Activated naive CD4-positive, alpha-beta T cell treated with anti-CD3 and anti-CD28 coated beads, Interleukin-2, amount 50 U/mL, for 72 hours (primary cell): ENCODE results near the gene ZNF296. TPM values are rescaled to one million over a fixed set of nuclear protein-coding genes. Genes with fewer than 3 reads are reported as not detected.
"Not testable (repeated sequence)": the region's sequence is repeated elsewhere in the genome, so short reads cannot be mapped to it uniquely, and the experiment has no call there.

Experiments used
- ATAC-seq, 2 donors: fragments of 150-1000 bp; cut with Tn5 transposase; 2 replicates each; pipeline ENCODE4 v1.10.0; 2021; ENCODE audit warnings: mild to moderate bottlenecking in 2 of 2, moderate library complexity in 2 of 2
- DNase-seq, 2 donors: peaks; one replicate each; pipeline ENCODE4 v3.0.0; 2021 to 2022; ENCODE audit warnings: low spot score in 2 of 2
- H3K27ac Mint-ChIP-seq, 2 donors: one replicate each; pipeline ENCODE4 v1.8.0; 2022; ENCODE audit warnings: mild to moderate bottlenecking in 2 of 2, mixed read lengths in 2 of 2
- H3K36me3 Mint-ChIP-seq, 2 donors: one replicate each; pipeline ENCODE4 v1.8.0; 2022; ENCODE audit warnings: mixed read lengths in 2 of 2
- H3K9me3 Mint-ChIP-seq, 2 donors: one replicate each; pipeline ENCODE4 v1.8.0; 2022; ENCODE audit warnings: mixed read lengths in 2 of 2
- total RNA-seq, 2 donors: library from RNA; stranded (reverse); gene quantifications; one replicate each; pipeline ENCODE4 v1.2.3, GENCODE V29; 2022

Gene ZNF296
- 1 to 10 TPM; 2.3 to 6.7 TPM for total RNA-seq

DNA sequence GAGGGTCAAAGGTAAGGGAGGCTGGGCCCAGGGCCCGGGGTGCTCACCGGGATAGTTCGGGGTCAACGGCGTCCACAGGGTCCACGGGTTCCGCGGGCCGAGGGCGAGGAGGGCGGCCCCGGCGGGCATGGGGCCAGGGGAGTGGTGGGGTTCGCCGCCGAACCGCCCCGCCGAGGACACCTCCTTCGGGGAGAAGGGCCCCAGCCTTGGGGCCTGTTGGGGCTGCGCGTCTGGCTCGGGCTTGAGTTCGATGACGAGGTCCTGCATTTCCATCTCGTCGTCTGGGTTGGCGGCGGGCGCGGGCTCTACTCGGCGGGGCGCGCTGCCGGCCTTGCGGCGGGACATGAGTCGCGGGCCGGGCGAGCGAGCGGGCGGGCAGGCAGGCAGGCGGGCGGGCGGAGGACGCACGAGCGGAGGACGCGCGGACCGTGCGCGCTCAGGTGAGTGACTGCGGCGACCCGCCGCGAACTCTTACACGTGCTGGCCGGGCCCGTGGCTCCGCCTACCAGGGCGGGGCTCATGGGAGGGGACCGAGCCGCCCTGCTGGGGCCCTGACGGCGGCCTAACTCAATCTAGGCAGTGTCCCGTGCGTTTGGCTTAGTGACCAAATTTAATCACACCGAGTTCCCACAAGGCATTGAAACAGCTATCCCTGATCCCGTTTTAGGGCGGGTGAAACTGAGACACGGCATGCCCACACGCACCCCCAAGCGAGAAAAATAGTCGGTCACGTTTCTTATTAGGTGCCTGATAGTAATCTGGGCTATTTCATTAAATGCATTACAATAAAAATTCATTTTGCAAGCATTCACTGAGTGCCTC is at the start of gene ZNF296:
Gene ZNF296 (minus strand): TSS at position 450 of the 822 bp plus-strand sequence. CDS start 105 bp downstream, at position 345.
- peak; percentile 69 to 86 for ATAC-seq
- no peaks in the 10 kb centered on the region for H3K9me3 Mint-ChIP-seq
- DNase-seq: peak; percentile 85 to 87
- peaks cover 5 to 22% of the 10 kb centered on the region in 2 donors for H3K36me3 Mint-ChIP-seq
- peak within 1 kb of the TSS; percentile 53 to 89 for H3K27ac Mint-ChIP-seq

DNA sequence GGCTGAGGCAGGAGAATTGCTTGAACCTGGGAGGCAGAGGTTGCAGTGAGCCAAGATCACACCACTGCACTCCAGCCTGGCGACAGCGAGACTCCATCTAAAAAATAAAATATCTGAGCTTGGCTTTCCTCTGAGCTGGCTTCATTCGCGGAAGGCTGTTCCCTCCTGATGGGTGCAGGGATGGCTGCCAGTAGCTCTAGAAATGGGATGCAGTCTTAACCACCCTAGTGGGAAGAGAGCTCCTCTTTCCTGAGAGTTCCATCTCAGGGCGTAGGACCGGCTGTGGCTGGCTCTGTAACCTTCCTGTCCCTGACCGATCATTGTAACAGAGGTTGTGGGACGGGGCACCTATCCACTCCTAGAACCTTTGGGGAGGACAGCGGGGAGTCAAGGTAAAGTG is 49.1 kb upstream of the ZNF296 start:
- DNase-seq (no peak), ATAC-seq (no peak)
- H3K9me3 Mint-ChIP-seq: no peaks in the 10 kb centered on the region
- peaks cover 0 to 1% of the 10 kb centered on the region in 2 donors for H3K36me3 Mint-ChIP-seq
- H3K27ac Mint-ChIP-seq: no peak overlapping the region

DNA sequence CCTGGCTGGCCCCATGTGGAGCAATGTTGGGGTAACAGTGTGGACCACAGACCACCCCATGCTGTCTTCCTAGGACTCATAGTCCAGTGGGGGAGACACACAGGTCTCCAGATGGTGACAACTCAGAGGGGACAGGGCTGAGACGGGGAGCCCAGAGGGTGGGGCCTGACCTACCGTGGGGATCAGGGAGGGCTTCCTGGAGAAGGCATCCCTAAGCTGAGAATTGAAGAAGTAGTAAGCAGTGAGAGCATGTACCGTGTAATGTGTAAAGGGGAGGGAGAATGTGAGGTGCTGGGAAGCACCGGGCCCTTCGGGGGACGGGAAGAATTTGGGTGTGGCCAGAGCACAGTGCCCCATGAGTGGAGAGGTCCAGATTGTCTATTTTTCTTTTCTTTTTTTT is 47.7 kb upstream of the ZNF296 start:
- ATAC-seq: no peak
- peak overlapping the region in 1 of 2 donors; percentile 48 for H3K27ac Mint-ChIP-seq
- peaks cover 0 to 5% of the 10 kb centered on the region in 2 donors for H3K36me3 Mint-ChIP-seq
- DNase-seq: no peak
- no peaks in the 10 kb centered on the region for H3K9me3 Mint-ChIP-seq

DNA sequence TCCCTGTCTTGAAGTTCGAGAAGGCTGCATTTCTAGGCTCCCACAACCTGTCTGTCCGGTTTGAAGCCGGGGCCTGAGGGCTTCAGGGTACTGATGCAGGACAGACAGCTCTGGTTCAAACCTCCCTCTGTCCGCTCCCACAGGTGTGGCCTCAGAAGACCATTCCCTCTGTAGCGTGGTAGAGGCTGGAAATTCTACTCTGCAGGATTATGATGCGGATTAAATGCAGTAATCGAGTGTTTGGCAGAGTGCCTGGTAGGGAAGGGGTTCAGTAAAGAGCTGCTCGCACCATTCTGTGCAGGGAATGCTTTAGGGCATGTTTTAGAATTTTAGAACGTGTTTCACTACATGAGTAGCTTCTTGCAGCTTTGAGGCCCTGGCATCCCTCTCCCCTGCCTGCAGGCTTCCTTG is 47.2 kb upstream of the ZNF296 start:
- Mint-ChIP-seq H3K9me3 (no peaks in the 10 kb centered on the region), H3K27ac (peak overlapping the region in 1 of 2 donors; percentile 48), H3K36me3 (peaks cover 0 to 5% of the 10 kb centered on the region in 2 donors)
- no peak for ATAC-seq
- DNase-seq: no peak

DNA sequence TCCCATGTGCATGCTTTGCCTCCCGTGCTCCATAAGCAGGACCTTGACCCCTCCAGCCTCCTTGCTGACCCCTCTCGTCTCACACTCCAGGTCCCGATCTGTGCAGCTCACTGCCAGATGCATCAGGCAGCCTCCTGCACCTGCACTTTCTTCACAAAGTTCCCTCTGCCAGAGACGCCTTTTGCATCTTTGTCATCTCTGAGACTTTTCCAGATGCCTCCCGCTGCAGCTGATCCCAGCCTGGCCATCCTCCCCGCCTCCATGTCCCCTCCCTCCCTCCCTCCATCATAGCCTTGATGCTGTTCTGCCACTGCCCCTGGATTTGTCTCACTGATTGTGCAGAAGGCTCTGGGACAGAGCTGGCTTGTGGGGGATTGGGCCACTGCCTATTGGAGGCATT is 46.6 kb upstream of the ZNF296 start:
- ATAC-seq (no peak), DNase-seq (no peak)
- H3K36me3 Mint-ChIP-seq: peaks cover 0 to 5% of the 10 kb centered on the region in 2 donors
- H3K27ac Mint-ChIP-seq: no peak overlapping the region
- no peaks in the 10 kb centered on the region for H3K9me3 Mint-ChIP-seq

DNA sequence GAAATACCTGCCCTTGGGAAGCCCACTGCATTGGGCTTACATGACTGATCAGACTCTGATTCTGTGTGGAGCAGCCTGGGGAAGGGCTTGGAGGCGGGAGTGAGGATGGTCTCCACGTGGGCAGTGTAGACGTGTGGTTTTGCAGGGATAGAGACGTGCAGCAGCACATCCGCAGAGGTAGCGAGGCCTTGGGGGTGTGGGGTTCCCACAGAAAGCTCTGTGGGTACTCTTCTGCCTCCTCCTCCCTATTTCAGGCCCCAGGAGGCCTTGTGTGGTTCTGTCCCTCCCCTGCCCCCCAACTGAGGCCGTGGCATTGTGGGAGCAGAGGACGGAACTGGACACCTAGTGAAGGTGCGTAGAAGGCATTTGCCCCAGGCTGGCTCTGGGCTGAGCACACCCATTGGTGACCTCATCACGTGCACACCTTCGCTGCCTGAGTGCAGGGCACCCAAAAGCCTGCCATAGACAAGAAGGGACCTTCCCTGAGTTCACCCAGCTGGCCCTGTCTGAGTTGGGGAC is 45.6 kb upstream of the ZNF296 start:
- Mint-ChIP-seq H3K9me3 (no peaks in the 10 kb centered on the region), H3K27ac (peak overlapping the region in 1 of 2 donors; percentile 84), H3K36me3 (peaks cover 0 to 5% of the 10 kb centered on the region in 2 donors)
- no peak for DNase-seq
- ATAC-seq: no peak

DNA sequence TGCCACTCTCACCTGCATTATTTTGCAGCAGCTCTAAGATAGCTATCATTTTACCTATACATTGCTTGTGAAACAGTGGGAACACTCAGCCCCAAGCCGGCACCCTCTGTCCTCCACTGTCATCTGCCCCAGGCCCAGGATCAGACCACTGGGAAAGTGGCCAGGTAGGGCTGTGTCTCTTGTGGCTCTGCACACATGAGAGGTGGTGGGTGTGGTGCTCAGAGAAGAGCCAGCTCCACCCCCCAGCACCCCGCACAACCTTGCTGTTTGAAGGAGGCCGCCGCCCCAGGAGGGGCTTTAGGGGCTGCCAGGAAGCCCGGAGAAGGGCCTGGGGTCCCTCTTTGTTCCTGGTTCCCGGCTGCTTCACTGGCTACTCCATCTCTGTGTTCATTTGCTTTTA is 43.3 kb upstream of the ZNF296 start:
- Mint-ChIP-seq H3K36me3 (peaks cover 0 to 5% of the 10 kb centered on the region in 2 donors), H3K27ac (peak overlapping the region in 1 of 2 donors; percentile 76), H3K9me3 (no peaks in the 10 kb centered on the region)
- ATAC-seq (no peak), DNase-seq (no peak)

DNA sequence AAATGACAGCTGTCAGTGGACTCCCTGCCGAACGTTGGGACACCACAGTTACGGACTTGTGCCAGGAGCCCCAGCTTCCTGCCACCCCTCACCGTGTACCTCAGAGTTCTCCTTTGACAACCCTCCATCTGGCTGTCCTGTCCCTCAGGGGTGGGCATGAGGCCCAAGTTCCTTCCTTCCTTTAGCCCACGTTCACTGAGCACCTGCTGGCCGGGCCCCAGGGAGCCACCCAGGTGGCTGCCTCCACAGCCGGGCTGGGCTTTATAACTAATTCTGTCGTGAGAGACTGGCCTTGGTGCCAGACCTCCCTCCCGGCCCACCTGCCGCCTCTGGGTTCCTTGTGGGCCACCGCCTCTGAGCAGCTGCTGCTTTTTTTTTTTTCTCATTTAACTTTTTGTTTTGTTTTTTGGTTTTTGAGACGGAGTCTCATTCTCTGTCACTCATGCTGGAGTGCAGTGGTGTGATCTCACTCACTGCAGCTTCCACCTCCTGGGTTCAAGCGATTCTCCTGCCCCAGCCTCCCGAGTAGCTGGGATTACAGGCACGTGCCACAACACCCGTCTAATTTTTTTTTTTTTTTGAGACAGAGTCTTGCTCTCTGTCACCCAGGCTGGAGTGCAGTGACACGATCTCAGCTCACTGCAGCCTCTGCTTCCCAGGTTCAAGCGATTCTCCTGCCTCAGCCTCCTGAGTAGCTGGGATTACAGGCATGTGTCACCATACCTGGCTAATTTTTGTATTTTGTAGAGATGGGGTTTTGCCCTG is 42.5 kb upstream of the ZNF296 start:
- peak overlapping the region; percentile 17 to 76 for H3K27ac Mint-ChIP-seq
- H3K36me3 Mint-ChIP-seq, DNase-seq, H3K9me3 Mint-ChIP-seq: not testable (repeated sequence)
- ATAC-seq: peak in 1 of 2 donors; percentile 31

DNA sequence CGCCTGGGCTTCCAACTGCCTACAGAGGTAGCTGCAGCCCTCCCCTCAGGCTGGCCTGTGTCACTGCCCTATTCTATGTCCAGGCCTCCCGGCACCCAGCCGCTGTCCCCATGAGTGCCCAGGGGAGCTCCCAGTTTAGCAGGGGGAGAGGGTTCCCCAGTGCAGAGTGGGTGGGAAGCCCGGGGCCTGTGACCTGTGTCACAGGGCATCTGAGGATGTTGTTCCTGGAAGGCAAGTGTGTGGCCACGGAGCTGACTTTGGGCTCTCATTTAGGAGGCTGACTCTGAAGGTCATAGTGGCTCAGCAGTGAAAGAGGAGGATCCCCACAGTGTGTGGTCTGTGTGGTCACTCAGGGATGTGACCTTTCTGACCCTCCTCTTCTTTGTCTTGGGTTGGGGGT is 41.8 kb upstream of the ZNF296 start:
- peak overlapping the region; percentile 27 to 46 for H3K27ac Mint-ChIP-seq
- ATAC-seq: peak in 1 of 2 donors; percentile 8
- DNase-seq: no peak

DNA sequence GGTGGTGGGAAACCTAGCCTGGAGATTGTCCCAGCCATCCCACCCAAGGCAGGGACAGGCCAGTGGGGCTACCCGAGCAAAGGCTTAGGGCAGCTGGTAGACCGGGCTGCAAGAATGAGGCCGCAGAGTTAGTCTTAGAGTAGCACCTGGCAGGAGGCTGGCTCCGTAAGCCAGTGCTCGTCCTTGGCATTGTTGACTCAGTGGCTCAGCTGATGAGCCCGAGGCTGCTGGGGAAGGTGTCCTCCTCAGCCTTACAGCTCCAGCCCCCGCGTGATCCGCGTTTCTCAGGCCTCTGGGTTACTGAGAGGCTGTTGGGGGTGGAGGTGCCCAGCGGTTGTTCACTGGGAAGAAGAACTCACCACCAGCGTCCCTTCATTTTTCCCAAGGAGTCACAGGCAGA is 41.4 kb upstream of the ZNF296 start:
- Mint-ChIP-seq H3K9me3 (no peaks in the 10 kb centered on the region), H3K36me3 (peaks cover 0 to 5% of the 10 kb centered on the region in 2 donors), H3K27ac (peak overlapping the region in 1 of 2 donors; percentile 27)
- peak; percentile 20 to 34 for ATAC-seq
- no peak for DNase-seq

More for the DNA sequence above, 41.8 kb upstream of the ZNF296 start:
- Mint-ChIP-seq H3K9me3 (no peaks in the 10 kb centered on the region), H3K36me3 (peaks cover 0 to 5% of the 10 kb centered on the region in 2 donors)

DNA sequence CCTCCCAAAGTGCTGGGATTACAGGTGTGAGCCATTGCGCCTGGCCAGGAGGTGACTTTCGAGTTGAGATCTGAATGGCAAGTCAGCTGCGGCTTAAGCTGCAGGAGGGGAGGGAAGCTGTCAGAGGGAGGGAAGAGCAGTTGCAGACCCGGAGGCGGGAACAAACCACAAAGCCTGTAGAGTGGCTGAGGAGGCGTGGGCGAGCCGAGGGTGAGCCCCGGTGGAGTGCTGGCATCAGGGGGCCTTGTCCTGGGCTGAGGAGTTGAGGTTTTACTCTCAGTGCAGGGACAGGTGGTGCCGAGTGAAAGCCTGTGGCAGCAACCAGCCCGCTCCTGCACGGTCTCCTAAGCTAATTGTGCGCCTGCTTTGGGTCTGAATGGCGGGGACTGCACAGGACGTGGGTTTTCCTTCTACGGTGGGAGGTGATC is 40.9 kb upstream of the ZNF296 start:
- H3K36me3 Mint-ChIP-seq: peaks cover 0 to 5% of the 10 kb centered on the region in 2 donors
- peak overlapping the region; percentile 25 to 72 for H3K27ac Mint-ChIP-seq
- ATAC-seq (peak; percentile 83 to 84), DNase-seq (peak; percentile 65 to 79)
- no peaks in the 10 kb centered on the region for H3K9me3 Mint-ChIP-seq

DNA sequence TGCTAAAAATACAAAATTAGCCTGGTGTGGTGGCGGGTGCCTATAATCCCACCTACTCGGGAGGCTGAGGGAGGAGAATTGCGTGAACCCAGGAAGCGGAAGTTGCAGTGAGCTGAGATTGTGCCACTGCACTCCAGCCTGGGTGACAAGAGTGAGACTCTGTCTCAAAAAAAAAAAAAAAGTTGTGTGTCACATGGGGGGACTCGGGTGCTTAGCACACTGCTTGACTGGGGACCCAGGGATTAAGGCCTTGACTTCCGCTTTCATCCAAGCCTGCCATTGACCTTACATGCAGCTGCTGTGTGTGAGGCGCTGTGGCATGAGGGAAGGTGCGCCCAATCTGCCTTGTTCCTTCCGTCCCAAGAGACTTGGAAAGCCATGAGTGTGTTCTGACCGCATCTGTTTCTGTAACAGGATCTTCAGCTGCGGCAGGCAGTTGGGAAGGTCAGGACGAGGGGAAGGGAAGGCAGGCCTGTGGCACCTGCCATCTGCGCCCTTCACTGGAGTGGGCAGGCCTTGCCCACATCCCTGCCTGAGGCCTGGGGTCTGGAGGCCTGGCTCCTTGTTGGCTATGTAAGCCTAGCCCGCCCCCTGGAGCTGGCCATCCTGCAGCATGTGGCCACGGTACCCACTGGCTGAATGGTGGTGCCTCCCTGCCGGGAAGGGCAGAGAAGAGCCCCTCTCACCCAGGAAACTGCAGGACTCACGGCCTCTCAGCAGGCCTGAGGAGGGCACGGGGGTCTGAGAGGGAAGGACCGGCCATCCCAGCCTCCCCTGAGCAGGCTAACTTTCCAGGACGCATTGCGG is 39.7 kb upstream of the ZNF296 start:
- Mint-ChIP-seq H3K27ac (no peak overlapping the region), H3K9me3 (no peaks in the 10 kb centered on the region), H3K36me3 (peaks cover 0 to 5% of the 10 kb centered on the region in 2 donors)
- DNase-seq (no peak), ATAC-seq (no peak)

DNA sequence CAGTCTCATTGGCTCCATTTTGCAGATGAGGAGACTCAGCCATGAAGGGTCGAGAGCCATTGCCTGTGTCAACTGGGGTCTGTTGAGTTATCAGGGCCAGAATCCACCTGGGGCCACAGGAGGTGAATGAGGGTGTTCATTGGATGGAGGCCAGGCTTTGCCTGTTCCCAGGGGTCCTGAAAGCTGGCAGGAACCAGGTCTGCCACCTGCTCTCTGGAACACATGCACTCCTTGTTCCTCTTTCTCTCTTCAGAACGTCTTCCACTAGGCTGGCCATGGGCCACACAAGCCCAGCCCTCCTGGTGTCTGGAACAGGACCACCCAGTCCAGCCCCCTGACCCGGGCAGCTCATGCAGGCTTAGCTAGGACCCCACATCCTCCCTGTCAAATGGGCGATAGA is 37.8 kb upstream of the ZNF296 start:
- no peak for ATAC-seq
- Mint-ChIP-seq H3K36me3 (no peaks in the 10 kb centered on the region), H3K9me3 (no peaks in the 10 kb centered on the region), H3K27ac (peak overlapping the region in 1 of 2 donors; percentile 68)
- no peak for DNase-seq

DNA sequence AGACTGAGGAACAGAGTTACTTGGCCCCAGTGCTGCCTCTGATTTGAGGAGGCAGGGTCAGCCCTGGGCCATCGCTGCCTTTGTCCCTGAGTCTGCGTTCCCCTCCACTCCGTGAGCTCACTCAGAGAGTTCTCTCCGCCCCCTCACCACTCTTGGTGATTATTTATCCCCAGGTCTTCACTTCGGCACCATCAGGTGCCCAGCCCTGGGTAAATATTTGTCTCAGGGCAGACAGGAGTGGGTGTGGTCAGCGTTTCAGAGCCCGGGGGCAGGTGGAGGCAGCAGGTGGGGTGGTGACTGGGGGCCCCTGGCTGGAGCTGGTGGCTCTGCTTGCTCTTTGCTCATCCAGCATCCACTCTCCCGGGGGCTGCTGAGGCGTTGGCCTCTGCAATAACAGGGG is 37.4 kb upstream of the ZNF296 start:
- DNase-seq: no peak

DNA sequence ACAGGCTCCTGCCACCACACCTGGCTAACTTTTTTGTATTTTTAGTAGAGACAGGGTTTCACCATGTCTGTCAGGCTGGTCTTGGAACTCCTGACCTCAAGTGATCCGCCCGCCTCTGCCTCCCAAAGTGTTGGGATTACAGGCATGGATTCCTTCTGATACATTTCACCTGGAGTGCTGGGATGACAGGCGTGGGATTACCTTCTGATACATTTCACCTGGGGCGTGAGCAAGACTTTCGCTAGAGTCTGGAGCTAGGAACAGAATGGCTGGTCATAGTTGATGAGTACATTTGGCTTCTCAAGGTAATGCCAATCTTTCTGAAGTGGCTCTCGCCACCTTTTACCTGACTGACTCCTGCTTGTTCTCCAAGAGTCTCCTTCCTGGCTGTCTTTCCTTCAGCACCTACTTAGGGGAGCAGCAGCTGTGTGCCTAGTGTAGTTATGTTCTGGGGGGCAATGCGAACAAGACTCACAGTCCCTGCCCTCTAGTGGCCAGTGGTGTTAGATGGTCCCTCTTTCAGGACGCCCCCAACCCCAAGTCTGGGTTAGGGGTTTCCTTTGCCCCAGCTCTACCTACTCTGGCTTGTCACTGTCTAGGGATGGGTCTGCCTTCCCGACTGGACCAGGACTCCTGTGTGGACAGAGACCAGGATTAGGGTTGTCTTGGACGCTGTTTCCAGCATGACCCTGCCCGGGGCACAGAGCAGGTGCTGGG is 36.0 kb upstream of the ZNF296 start:
- H3K36me3 Mint-ChIP-seq: no peaks in the 10 kb centered on the region
- ATAC-seq: no peak

More for the DNA sequence above, 37.4 kb upstream of the ZNF296 start:
- no peak for ATAC-seq
- Mint-ChIP-seq H3K9me3 (no peaks in the 10 kb centered on the region), H3K27ac (peak overlapping the region in 1 of 2 donors; percentile 68), H3K36me3 (no peaks in the 10 kb centered on the region)

DNA sequence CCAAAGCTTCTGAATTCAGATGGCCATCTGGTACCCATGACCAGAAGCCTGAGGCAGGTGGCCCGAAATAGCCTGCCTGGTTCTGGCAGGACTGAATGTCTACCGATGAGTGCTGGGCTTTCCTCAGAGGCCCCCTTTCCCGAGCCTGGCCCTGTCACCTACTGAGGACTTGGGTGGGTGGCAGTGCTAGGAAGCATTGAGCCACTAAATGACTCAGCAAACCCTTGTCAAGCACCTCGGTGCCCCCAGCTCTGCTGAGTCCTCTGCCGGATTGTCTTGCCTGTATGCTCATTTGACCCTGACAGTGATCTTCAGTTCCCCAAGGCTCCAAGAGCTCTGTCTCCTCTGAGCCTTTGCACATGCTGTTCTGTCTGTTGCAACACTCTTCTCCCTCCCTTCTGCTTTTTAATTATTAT is 34.6 kb upstream of the ZNF296 start:
- peak in 1 of 2 donors; percentile 60 for ATAC-seq
- H3K36me3 Mint-ChIP-seq: no peaks in the 10 kb centered on the region
- no peak for DNase-seq

More for the DNA sequence above, 36.0 kb upstream of the ZNF296 start:
- Mint-ChIP-seq H3K9me3 (no peaks in the 10 kb centered on the region), H3K27ac (no peak overlapping the region)
- DNase-seq: no peak

More for the DNA sequence above, 34.6 kb upstream of the ZNF296 start:
- Mint-ChIP-seq H3K27ac (no peak overlapping the region), H3K9me3 (no peaks in the 10 kb centered on the region)
